Measurements from ENCODE around the gene ABHD15. TPM values are rescaled to one million over a fixed set of nuclear protein-coding genes. Genes with fewer than 3 reads are reported as not detected.

The ABHD15 gene
- total RNA-seq, 1 experiment from 2014 or later = 8.2 TPM

GRCh38 chr17:29603109-29603674, 36.4 kb upstream of the ABHD15 start:
- Histone ChIP-seq H3K27me3 (ENCODE audit: insufficient read depth, low read length) (no peaks in the 10 kb centered on the region), H3K4me3 (replicated peaks in 1 of 2; ENCODE audit: low read depth in 1 of 2, low read length in 2 of 2) (no peak overlapping the region), H3K4me2 (ENCODE audit: low read length) (no peak overlapping the region), H3K27ac (ENCODE audit: low read depth, low read length) (no peak overlapping the region), H3K79me2 (ENCODE audit: insufficient read depth, low read length) (peaks cover 25% of the 10 kb centered on the region), H3K36me3 (ENCODE audit: control insufficient read depth in 1 of 2, insufficient read depth in 2 of 2, low read length in 2 of 2) (no peaks in the 10 kb centered on the region), H3K9ac (ENCODE audit: low read length) (no peak overlapping the region), H3K9me2 (ENCODE audit: insufficient read depth) (no peaks in the 10 kb centered on the region), H3K9me3 (ENCODE audit: control insufficient read depth in 1 of 2, insufficient read depth in 1 of 2, low read depth in 1 of 2, low read length in 2 of 2) (no peaks in the 10 kb centered on the region), H3K4me1 (ENCODE audit: control insufficient read depth in 1 of 2, insufficient read depth in 2 of 2, low read length in 2 of 2) (no peaks in the 10 kb centered on the region), H4K20me1 (ENCODE audit: insufficient read depth) (no peaks in the 10 kb centered on the region), H2AFZ (ENCODE audit: low read depth, low read length, poor library complexity, severe bottlenecking) (no peak overlapping the region)
- TF ChIP-seq EZH2phosphoT487 (IDR thresholded peaks at IDR 0.05; ENCODE audit: borderline replicate concordance) (no peak), ELF1 (IDR thresholded peaks at IDR 0.05; ENCODE audit: borderline replicate concordance, low read depth) (no peak), REST (IDR thresholded peaks at IDR 0.05; ENCODE audit: low read depth) (no peak), POLR2AphosphoS5 (IDR thresholded peaks at IDR 0.05; ENCODE audit: low read depth, low read length) (no peak), CEBPB (IDR thresholded peaks at IDR 0.05; ENCODE audit: low read depth) (no peak), POLR2A (IDR thresholded peaks at IDR 0.05; ENCODE audit: borderline replicate concordance, extremely low read depth, insufficient read depth, insufficient read length) (no peak)
- DNase-seq (ENCODE audit: low read depth, low spot score) = no peak
- intact Hi-C loops (cut with micrococcal nuclease) = no loop called here
- BruUV-seq (replicated peaks) = no TSS peak
- CTCF ChIA-PET = no interaction called here
- RAD21 ChIA-PET (ENCODE audit: low non-redundant PET in 1 of 2, low total read pairs in 2 of 2, uncharacterized antibody in 2 of 2, unreplicated experiment in 2 of 2) = no interaction called here
- ATAC-seq = no peak
- POLR2A ChIA-PET = no interaction called here

All from HCT116 (cell line).